HG03159 (cell line): ENCODE measurements around the gene CACNB1.

ENCODE experiments used
- ATAC-seq: cut with Tn5 transposase; IDR thresholded peaks from one replicate; pipeline ENCODE4 v1.9.1; 2021; ENCODE audit warnings: mild to moderate bottlenecking, moderate library complexity; ENCODE audit not compliant: unreplicated experiment

CACNB1 gene

DNA sequence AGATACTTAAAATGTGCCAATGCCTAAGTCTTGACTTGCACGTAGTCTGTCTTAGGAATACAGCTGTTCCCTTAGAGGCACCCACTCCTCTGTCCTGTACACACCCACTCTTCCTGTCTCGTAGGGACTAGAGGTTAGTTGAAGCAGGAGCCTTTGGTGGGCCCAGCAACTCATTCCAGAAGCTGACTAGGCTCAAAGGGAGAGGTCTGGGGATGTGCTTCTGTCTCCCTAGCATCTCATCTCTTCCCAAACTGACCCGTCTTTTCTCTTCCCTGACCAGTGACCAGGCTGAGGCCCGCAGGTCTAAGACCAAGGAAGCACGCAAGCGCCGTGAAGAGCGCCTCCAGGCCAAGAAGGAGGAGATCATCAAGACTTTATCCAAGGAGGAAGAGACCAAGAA is 6.8 kb upstream of the CACNB1 start:
- ATAC-seq: no peak

DNA sequence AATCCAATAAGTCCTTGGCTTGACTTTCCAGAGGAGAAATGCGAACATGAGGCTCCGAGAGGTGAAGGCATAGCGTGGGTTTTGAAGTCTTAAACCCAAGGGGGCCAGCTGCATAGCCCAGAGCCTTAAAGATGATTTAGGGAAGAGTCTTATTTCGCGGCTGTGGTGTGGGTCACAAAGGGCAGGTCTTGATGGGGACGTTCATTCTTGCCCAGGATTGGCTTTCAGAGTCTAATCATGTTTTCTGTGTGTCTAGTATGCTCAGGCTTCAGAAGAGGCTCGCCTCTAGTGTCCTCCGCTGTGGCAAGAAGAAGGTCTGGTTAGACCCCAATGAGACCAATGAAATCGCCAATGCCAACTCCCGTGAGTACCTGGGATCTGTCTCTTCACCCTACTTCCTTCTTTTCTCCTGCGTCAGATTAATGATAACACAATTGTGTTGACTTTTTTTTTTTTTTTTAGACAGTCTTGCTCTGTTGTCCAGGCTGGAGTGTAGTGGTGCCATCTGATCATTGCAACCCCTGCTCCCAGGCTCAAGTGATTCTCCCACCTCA is 3.6 kb upstream of the CACNB1 start:
- ATAC-seq: no peak

- ATAC-seq: peak; percentile 59
These were observed 2.8 kb upstream of the CACNB1 start, which contains the start of gene RPL19 for GRCh38 chr17:39200070-39200879. Gene RPL19 (plus strand): TSS chr17:39200283. CDS start chr17:39200345, 62 bp downstream.

GRCh38 chr17:39199820-39200069 is 2.3 kb upstream of the CACNB1 start:
- peak; percentile 61 for ATAC-seq

- no peak for ATAC-seq
These were observed 707 bp upstream of the CACNB1 start for GRCh38 chr17:39198186-39198566.

DNA sequence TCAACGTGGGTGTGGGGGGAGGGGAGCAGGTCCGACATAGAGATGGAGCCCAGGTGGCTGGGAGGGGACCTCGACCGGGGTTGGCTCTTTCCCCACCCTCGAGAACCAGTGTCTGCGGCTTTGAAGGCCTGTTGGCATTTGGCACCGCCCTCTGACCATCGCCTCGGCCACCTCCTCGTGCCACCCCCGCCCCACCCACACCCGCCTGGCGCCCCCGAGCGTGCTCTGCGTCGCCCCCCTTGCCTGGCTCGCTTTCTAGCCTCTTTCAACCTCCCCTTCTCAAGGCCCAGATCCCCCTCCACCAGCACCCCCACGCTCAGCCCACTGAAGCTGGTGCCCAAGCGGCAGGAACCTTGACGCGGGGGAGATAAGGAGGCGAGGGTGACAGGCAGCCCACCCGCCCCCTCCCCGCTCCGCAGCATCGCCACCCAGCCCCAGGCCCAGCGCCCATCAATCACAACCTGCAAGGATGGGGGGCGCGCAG is 619 bp downstream of the CACNB1 start:
- ATAC-seq: no peak

DNA sequence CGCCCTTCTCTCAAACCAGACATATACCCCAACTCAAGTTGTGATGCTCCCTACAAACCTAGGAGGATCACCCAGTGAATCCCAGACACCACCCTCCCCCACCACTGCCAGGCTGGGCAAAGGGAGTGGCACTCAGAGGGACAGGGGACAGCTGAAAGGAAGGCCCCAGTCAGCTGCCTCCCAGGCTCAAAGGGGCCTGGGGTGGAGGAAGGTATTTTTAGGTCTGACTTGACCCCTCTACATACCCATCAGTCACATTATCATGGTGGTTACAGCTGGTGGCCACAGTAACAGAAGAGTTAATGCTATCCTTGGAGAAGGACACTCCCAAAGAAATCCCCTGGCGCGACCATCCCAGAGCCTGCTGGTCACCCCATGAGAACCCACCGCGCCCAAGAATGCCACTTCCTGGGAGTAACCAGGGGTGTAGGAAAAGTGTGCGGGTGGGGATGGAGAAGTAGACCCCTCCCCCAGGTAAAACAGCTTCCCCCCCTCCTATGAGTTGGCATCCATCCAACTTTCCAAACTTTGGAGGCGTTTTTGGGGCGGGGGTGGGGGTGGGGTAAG is 1.1 kb downstream of the CACNB1 start:
- ATAC-seq: no peak

GRCh38 chr17:39195568-39196160 is 1.8 kb downstream of the CACNB1 start:
- no peak for ATAC-seq

GRCh38 chr17:39194985-39195524 is 2.4 kb downstream of the CACNB1 start:
- no peak for ATAC-seq

DNA sequence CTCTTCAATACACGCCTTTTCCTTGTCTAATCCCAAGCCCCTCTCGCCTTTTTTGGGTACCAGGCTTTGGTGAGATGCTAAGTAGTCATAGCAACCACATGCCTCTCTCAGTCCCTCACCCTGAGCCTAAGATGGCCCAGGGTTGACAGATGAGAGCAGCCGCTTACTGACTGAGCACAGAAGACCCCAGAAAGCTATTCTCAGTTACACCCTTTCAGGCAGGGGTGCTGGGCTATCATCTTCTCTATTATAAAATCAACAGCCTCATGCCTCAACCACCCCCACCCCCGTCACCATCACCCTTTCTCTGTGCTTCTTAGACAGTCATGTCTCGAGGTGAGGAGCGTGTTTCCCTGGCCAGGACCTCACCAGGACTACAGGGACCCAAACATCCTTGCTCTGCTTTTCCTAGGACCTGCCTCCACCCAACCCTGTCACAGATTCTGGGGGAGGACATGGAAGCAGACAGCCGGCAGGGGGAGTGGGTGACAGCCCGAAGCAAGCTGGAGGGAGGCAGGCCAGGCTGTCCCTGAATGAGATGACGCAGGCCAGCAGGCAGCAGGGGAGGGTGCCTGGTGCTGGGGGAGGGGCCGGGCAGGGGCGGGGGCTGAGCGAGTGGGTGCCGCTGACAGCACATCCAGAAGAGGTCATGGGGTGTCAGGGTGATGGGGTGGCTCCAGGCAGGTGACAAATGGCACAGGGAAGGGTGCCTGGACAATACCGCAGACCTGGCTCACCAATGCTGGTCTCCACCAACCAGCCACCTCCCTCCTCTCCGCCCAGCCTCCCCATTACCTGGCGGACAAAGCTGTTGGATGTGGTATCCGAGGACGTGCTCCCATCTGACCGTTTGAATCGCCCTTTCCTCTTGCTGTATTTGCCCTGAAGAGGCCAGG is 3.1 kb downstream of the CACNB1 start:
- no peak for ATAC-seq

- ATAC-seq: no peak
These were observed 4.1 kb downstream of the CACNB1 start for GRCh38 chr17:39193346-39193745.

DNA sequence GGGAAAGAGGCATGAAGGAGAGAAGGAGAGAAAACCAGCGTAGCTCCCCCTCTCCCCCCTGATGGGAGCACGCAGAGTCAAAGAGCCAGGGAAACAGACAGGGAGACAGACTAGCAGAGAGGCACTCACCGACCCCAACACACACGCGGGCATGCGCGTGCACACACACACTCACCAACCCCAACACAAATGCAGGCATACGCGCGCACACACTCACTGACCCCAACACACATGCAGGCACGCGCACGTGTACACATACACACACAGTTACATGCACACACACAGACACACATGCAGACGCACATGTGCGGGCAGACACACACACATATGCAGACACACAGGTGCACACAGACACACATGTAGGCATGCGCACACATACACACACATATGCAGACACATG is 4.6 kb downstream of the CACNB1 start:
- no peak for ATAC-seq

DNA sequence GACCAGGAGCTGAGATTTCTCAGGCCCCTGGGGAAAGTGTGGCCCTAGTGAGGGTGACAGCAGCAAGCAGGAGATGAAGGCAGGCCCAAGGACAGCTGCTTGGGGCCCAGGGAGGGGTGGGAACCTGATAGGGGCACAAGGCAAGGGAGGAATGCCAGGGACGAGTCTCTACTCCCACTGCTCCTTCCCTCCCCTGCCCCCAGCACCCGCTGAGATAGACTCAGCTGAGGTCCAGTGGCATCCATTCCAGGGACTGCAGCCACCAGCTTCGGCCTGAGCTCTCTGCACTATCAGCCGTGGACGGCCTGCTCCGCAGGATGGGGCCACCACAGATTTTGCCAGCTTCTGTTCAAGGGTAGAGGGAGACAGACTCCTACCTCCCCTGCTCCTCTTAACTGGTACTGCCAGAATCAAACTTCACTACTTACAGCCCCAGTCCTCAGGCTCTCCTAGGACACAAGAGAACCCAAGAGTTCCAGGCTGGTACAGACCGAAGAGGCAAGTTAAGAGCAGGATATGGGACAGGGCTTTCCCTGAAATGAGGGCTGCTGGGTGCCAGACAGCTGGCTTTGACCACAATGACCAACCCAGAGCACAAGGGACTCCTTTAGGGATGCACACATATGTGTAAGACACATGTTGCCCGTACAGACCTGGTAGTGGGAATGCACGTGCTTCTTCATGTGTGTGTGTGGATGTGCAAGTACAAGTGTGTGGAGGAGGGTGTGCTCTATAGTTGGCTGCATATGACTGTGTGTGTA is 5.5 kb downstream of the CACNB1 start:
- ATAC-seq: no peak

GRCh38 chr17:39187152-39187830 is 10.2 kb downstream of the CACNB1 start:
- no peak for ATAC-seq

DNA sequence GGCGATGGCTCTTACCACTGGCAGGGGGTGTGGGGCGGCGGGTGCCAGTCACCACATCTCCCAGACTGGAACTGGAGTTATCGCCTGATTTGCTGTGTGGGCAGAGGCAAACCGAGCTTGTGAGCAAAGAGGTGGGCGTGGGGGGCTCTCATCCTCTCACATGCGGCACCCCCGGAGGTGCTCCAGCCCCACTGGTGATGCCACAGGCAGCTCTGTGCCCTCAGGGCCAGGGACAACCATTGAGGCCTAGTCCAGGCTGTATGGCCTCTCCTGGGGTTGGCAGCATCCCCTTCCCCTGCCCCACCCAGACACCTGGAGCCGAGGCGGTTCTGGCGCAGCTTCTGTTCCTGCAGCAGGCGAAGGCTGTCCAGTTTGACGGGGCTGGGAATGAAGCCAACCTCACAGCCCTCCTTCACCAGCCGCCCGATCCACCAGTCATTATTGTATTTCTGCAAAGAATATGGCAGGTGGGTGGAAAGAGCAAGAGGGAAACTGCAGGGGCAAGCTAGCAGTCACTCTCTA is 10.9 kb downstream of the CACNB1 start:
- ATAC-seq: no peak

DNA sequence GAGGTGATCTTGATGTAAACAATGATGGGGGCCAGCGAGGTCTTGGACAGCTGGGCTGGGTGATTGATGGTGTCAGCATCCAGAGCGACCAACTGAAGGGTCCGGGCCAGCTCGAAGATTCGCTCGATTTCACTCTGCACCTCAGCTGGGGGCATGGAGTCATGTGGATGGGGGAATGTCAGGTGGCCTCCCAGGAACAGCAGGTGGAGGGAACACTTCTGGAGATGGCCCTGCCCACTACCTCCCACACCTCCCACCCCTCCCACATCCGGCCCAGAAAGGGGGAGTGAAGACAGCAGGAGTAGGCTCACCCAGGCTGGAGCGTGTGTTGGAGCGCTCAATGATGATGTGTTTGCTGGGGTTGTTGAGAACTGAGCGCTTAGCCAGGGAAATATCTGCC is 13.7 kb downstream of the CACNB1 start:
- ATAC-seq: no peak

GRCh38 chr17:39183045-39183444 is 14.4 kb downstream of the CACNB1 start:
- no peak for ATAC-seq

DNA sequence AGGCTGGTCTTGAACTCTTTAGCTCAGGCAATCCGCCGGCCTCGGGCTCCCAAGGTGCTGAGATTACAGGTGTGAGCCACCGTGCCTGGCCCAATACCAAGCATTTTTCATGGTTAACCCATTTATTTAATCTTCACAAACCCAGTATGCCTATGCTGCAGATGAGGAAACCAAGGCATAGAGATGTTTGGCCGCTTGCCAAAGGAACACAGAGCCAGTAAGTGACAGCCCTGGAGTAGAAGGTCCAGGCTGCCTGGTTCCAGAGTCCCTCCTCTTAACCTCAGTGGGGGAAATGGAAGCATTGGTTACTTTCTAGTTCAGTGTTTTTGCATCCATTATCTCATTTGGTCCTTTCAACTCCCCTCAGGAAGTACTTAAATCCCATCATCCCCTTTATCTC is 16.2 kb downstream of the CACNB1 start:
- ATAC-seq: no peak

- no peak for ATAC-seq
These were observed 18.9 kb downstream of the CACNB1 start for GRCh38 chr17:39178536-39178935.
